Karpas-422 (cell line): Measurements from ENCODE around the gene FYB2. TPM values are rescaled to one million over a fixed set of nuclear protein-coding genes. Genes with fewer than 3 reads are reported as not detected.

ENCODE experiments used
- DNase-seq: peaks from one replicate; pipeline ENCODE4 v3.0.0-alpha.2; 2015
- H2AFZ ChIP-seq: fragments of 200-600 bp; sonication (generic); 2 replicates; pipeline ENCODE4 v1.6.1; 2014; ENCODE audit warnings: antibody characterized with exemption, low read length, mixed read lengths
- H3K27ac ChIP-seq: fragments of 200-600 bp; sonication (generic); 2 replicates; pipeline ENCODE4 v1.5.1; 2014; ENCODE audit warnings: mild to moderate bottlenecking, low read length, moderate library complexity
- H3K27me3 ChIP-seq: fragments of 200-600 bp; sonication (generic); 2 replicates; pipeline ENCODE4 v1.6.1; 2014; ENCODE audit warnings: low read length, mixed read lengths
- H3K36me3 ChIP-seq: fragments of 200-600 bp; sonication (generic); 2 replicates; pipeline ENCODE4 v1.6.1; 2014; ENCODE audit warnings: low read length, mixed read lengths; ENCODE audit not compliant: insufficient read depth
- H3K4me1 ChIP-seq: fragments of 200-600 bp; sonication (generic); 2 replicates; pipeline ENCODE4 v1.6.1; 2014; ENCODE audit warnings: mild to moderate bottlenecking, low read length, mixed read lengths
- H3K4me2 ChIP-seq: fragments of 200-600 bp; sonication (generic); 2 replicates; pipeline ENCODE4 v1.6.1; 2014; ENCODE audit warnings: low read length, low read depth, mild to moderate bottlenecking; ENCODE audit not compliant: poor library complexity, severe bottlenecking
- H3K4me3 ChIP-seq: fragments of 200-600 bp; sonication (generic); 2 replicates; pipeline ENCODE4 v1.5.1; 2014; ENCODE audit warnings: mild to moderate bottlenecking, antibody characterized with exemption, low read length, mixed read lengths
- H3K79me2 ChIP-seq: fragments of 200-600 bp; sonication (generic); 2 replicates; pipeline ENCODE4 v1.6.1; 2014; ENCODE audit warnings: mild to moderate bottlenecking, low read length, mixed read lengths
- H3K9ac ChIP-seq: fragments of 200-600 bp; sonication (generic); 2 replicates; pipeline ENCODE4 v1.6.0; 2014; ENCODE audit warnings: low read length
- H3K9me2 ChIP-seq: fragments of 200-600 bp; sonication (generic), shearing (Covaris generic); replicated peaks from 2 replicates; pipeline ENCODE4 v1.6.0; 2014; ENCODE audit warnings: mild to moderate bottlenecking, low read length, moderate library complexity; ENCODE audit not compliant: insufficient read depth
- H3K9me3 ChIP-seq: fragments of 300-700, 200-600 bp; sonication (generic); 2 replicates; pipeline ENCODE4 v1.6.1; 2014; ENCODE audit warnings: low read length, mixed read lengths
- H4K20me1 ChIP-seq: fragments of 200-600 bp; sonication (generic); 2 replicates; pipeline ENCODE4 v1.6.1; 2014; ENCODE audit warnings: mild to moderate bottlenecking, antibody characterized with exemption, low read length, low read depth; ENCODE audit not compliant: insufficient read depth
- total RNA-seq: library from RNA; depleted of rRNA; stranded (reverse); fragments of >200 nt; shearing (Covaris generic); gene quantifications from 2 replicates; pipeline ENCODE4 v1.2.3, GENCODE V29; 2014; ENCODE audit warnings: low replicate concordance

FYB2 gene
- total RNA-seq, 1 experiment from 2014 or later: not detected

- H3K36me3 ChIP-seq: no peaks in the 10 kb centered on the region
- H3K4me1 ChIP-seq: no peaks in the 10 kb centered on the region
- H2AFZ ChIP-seq: no peak overlapping the region
- no peak overlapping the region for H3K4me2 ChIP-seq
- no peak overlapping the region for H3K4me3 ChIP-seq
- H3K9me2 ChIP-seq: no peaks in the 10 kb centered on the region
- no peak for DNase-seq
- H3K9me3 ChIP-seq: no peaks in the 10 kb centered on the region
- H3K9ac ChIP-seq: no peak overlapping the region
- H3K79me2 ChIP-seq: no peaks in the 10 kb centered on the region
- H3K27ac ChIP-seq: no peak overlapping the region
- H3K27me3 ChIP-seq: no peaks in the 10 kb centered on the region
- H4K20me1 ChIP-seq: no peaks in the 10 kb centered on the region
These were observed 36.0 kb upstream of the FYB2 start for GRCh38 chr1:56855190-56855589.

- H3K4me1 ChIP-seq: no peaks in the 10 kb centered on the region
- H3K4me3 ChIP-seq: no peak within 1 kb of the TSS
- no peaks in the 10 kb centered on the region for H3K79me2 ChIP-seq
- H2AFZ ChIP-seq: no peak within 1 kb of the TSS
- no peaks in the 10 kb centered on the region for H3K27me3 ChIP-seq
- no peaks in the 10 kb centered on the region for H4K20me1 ChIP-seq
- H3K9me2 ChIP-seq: no peaks in the 10 kb centered on the region
- H3K9ac ChIP-seq: no peak within 1 kb of the TSS
- H3K9me3 ChIP-seq: no peaks in the 10 kb centered on the region
- DNase-seq: no peak
- H3K27ac ChIP-seq: no peak within 1 kb of the TSS
- H3K36me3 ChIP-seq: no peaks in the 10 kb centered on the region
- no peak within 1 kb of the TSS for H3K4me2 ChIP-seq
These were observed 35.4 kb upstream of the FYB2 start, which contains the start of gene C8A for GRCh38 chr1:56854521-56855099. TSS of gene C8A (plus strand) at chr1:56854797. CDS start at chr1:56854902, 105 bp downstream.

GRCh38 chr1:56852476-56852875, 33.3 kb upstream of the FYB2 start:
- Histone ChIP-seq H3K9ac (no peak overlapping the region), H3K27ac (no peak overlapping the region), H3K27me3 (no peaks in the 10 kb centered on the region), H3K4me3 (no peak overlapping the region), H3K9me3 (no peaks in the 10 kb centered on the region), H3K4me2 (no peak overlapping the region), H3K36me3 (no peaks in the 10 kb centered on the region), H3K9me2 (no peaks in the 10 kb centered on the region), H2AFZ (no peak overlapping the region), H3K79me2 (no peaks in the 10 kb centered on the region), H4K20me1 (no peaks in the 10 kb centered on the region), H3K4me1 (no peaks in the 10 kb centered on the region)
- no peak for DNase-seq

GRCh38 chr1:56850922-56851321, 31.7 kb upstream of the FYB2 start:
- Histone ChIP-seq H3K27ac (no peak overlapping the region), H3K27me3 (no peaks in the 10 kb centered on the region), H3K79me2 (no peaks in the 10 kb centered on the region), H3K9me2 (no peaks in the 10 kb centered on the region), H3K4me3 (no peak overlapping the region), H3K36me3 (no peaks in the 10 kb centered on the region), H3K4me2 (no peak overlapping the region), H3K9me3 (no peaks in the 10 kb centered on the region), H4K20me1 (no peaks in the 10 kb centered on the region), H3K9ac (no peak overlapping the region), H2AFZ (no peak overlapping the region), H3K4me1 (no peaks in the 10 kb centered on the region)
- DNase-seq: no peak

GRCh38 chr1:56850411-56850810, 31.2 kb upstream of the FYB2 start:
- H3K4me1 ChIP-seq: no peaks in the 10 kb centered on the region
- H3K36me3 ChIP-seq: no peaks in the 10 kb centered on the region
- H2AFZ ChIP-seq: no peak overlapping the region
- H3K9ac ChIP-seq: no peak overlapping the region
- H3K9me2 ChIP-seq: no peaks in the 10 kb centered on the region
- H3K27ac ChIP-seq: no peak overlapping the region
- no peaks in the 10 kb centered on the region for H3K9me3 ChIP-seq
- H4K20me1 ChIP-seq: no peaks in the 10 kb centered on the region
- no peak overlapping the region for H3K4me3 ChIP-seq
- no peak for DNase-seq
- no peaks in the 10 kb centered on the region for H3K27me3 ChIP-seq
- no peak overlapping the region for H3K4me2 ChIP-seq
- no peaks in the 10 kb centered on the region for H3K79me2 ChIP-seq

GRCh38 chr1:56849750-56850149, 30.5 kb upstream of the FYB2 start:
- H4K20me1 ChIP-seq: no peaks in the 10 kb centered on the region
- no peak overlapping the region for H3K9ac ChIP-seq
- no peaks in the 10 kb centered on the region for H3K79me2 ChIP-seq
- H3K9me3 ChIP-seq: no peaks in the 10 kb centered on the region
- no peak overlapping the region for H3K4me2 ChIP-seq
- no peaks in the 10 kb centered on the region for H3K9me2 ChIP-seq
- H3K4me1 ChIP-seq: no peaks in the 10 kb centered on the region
- no peaks in the 10 kb centered on the region for H3K36me3 ChIP-seq
- H3K27ac ChIP-seq: no peak overlapping the region
- no peak overlapping the region for H2AFZ ChIP-seq
- DNase-seq: no peak
- no peaks in the 10 kb centered on the region for H3K27me3 ChIP-seq
- H3K4me3 ChIP-seq: no peak overlapping the region

GRCh38 chr1:56845343-56845742, 26.1 kb upstream of the FYB2 start:
- Histone ChIP-seq H3K4me3 (no peak overlapping the region), H3K4me1 (no peaks in the 10 kb centered on the region), H3K36me3 (no peaks in the 10 kb centered on the region), H3K27me3 (no peaks in the 10 kb centered on the region), H3K9ac (no peak overlapping the region), H3K9me2 (no peaks in the 10 kb centered on the region), H4K20me1 (no peaks in the 10 kb centered on the region), H3K4me2 (no peak overlapping the region), H3K79me2 (no peaks in the 10 kb centered on the region), H2AFZ (no peak overlapping the region), H3K9me3 (no peaks in the 10 kb centered on the region), H3K27ac (no peak overlapping the region)
- DNase-seq: no peak

- H3K27ac ChIP-seq: no peak overlapping the region
- no peak overlapping the region for H3K4me3 ChIP-seq
- H3K4me1 ChIP-seq: no peaks in the 10 kb centered on the region
- H3K4me2 ChIP-seq: no peak overlapping the region
- no peak overlapping the region for H3K9ac ChIP-seq
- H3K9me3 ChIP-seq: no peaks in the 10 kb centered on the region
- no peak overlapping the region for H2AFZ ChIP-seq
- no peaks in the 10 kb centered on the region for H3K36me3 ChIP-seq
- H3K27me3 ChIP-seq: no peaks in the 10 kb centered on the region
- no peaks in the 10 kb centered on the region for H4K20me1 ChIP-seq
- no peaks in the 10 kb centered on the region for H3K9me2 ChIP-seq
- no peaks in the 10 kb centered on the region for H3K79me2 ChIP-seq
- no peak for DNase-seq
These were observed 25.4 kb upstream of the FYB2 start for GRCh38 chr1:56844545-56845136.
